Transverse colon (tissue), 3 donors: ENCODE results near the gene RAD17.

ENCODE experiments used
- CTCF ChIP-seq, 5 experiments: fragments of 200-600 bp in 3 of 5; fragments of 450-650 bp in 2 of 5; sonication (generic) in 3 of 5; IDR thresholded peaks; 1 replicate in 2 of 5; 2 replicates in 3 of 5; pipeline ENCODE4 v1.5.1; 2016 to 2017; ENCODE audit warnings: antibody characterized with exemption in 5 of 5, inconsistent platforms in 3 of 5, mild to moderate bottlenecking in 2 of 5, moderate library complexity in 1 of 5
- EP300 ChIP-seq: sonication (generic); formaldehyde crosslinking; IDR thresholded peaks from one replicate; pipeline ENCODE4 v1.6.1; 2017; ENCODE audit warnings: antibody characterized with exemption, low read depth
- POLR2A ChIP-seq: fragments of 450-650 bp; IDR thresholded peaks from one replicate; pipeline ENCODE4 v1.6.1; 2016; ENCODE audit warnings: antibody characterized with exemption, mild to moderate bottlenecking, moderate library complexity

GRCh38 chr5:69372394-69372793 is 2.8 kb downstream of the RAD17 start:
- TF ChIP-seq CTCF (IDR thresholded peaks at IDR 0.05) (no peak), EP300 (no peak), POLR2A (no peak)
